Right kidney (tissue), 1 donor: Measurements from ENCODE around the gene TBL1X.
"Not testable (repeated sequence)": the region's sequence is repeated elsewhere in the genome, so short reads cannot be mapped to it uniquely, and the experiment has no call there.

Source experiments
- DNase-seq: peaks from one replicate; pipeline ENCODE4 v3.0.0-alpha.2; 2016

Gene TBL1X

GRCh38 chrX:9458516-9459078 lies 6.3 kb upstream of the TBL1X start:
- no peak for DNase-seq

DNA sequence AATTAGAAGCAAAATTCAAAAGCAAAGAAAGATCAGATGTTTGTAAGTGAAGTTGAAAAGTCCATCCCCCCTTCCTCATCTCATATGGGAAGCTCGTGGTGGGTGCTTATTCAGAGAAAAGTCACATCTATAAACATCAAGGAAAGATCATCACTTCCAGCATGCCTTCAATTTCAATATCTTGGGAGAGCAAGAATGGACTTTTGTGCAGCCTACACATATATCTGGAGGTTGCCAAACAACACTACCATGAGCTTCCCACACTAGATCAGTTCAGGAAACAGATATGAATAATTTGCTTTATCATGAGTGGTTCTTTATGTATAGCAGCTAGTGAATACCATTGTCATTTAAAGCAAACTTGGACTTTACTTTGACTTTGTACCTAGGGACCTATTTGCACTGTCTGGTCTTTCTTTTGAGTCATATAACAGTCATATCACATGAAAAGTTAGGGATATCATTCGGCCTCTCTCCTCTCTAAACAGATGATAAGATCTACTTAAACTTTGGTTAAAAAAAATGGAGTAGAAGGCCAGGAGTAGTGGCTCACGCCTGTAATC lies 5.6 kb upstream of the TBL1X start:
- no peak for DNase-seq

GRCh38 chrX:9461087-9461486 lies 3.8 kb upstream of the TBL1X start:
- no peak for DNase-seq

DNA sequence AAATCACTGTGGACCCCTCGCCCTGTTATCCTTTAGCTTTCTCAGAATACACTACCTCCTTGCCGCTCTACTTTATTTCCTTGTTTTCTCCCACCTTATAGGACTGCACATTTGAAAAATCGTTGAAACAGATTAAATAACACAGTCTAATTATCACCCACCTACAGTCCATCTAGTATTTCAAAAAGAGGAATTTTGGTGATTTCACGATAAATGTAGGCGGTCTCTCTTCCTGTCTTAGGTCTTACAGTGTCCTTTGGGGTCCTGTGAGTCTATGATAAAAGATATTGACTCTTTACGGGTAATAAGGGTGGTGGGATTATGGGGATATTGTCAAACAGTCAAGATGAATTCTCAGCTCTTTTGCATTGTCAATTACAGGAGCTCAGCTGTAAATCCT lies 2.4 kb upstream of the TBL1X start:
- no peak for DNase-seq

- peak; percentile 72 for DNase-seq
Observed at GRCh38 chrX:9465380-9466123, 694 bp downstream of the TBL1X start.

GRCh38 chrX:9466124-9466495 lies 1.3 kb downstream of the TBL1X start:
- DNase-seq, result peak; percentile 57

DNA sequence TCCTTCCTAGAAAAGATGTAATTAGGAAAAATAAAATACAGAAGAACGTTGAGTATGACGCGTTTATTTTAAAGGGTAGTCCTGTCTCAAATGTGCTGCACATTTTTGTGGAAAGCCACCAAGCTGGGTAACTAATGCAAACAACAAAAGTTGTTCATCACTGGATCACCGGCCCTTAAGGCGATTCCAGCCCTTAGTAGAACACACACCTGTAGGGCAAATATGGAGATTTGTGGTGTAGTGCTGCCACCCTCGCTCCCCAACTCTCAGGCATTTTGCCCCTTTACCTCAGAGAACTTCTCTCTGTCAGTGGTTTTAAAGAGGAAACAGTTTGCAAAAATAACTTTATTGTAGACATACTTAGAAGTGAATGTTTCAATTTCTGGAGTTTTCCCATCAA lies 1.9 kb downstream of the TBL1X start:
- peak; percentile 8 for DNase-seq

GRCh38 chrX:9467146-9467545 lies 2.3 kb downstream of the TBL1X start:
- peak; percentile 16 for DNase-seq

GRCh38 chrX:9467751-9468150 lies 2.9 kb downstream of the TBL1X start:
- DNase-seq, result peak; percentile 32

DNA sequence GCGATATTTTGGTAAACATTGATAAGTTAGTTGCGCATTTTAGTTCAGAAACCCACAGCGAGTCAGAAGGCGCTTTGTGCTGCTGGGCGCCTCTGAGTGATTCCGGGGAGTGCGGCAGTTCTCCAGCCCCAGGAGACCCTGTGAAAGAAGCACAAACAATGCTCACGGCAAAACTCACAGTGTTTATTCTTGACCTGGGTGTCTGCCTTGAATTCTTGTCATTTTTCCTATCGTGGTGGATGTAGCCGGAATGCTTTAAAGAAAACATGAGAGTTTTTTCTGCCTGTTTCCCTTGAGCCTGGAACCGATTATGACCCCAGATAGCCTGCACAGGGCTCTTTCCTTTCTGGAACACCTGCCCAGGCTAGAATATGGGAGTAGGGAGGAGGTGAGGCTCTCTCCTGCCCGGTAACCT lies 6.7 kb downstream of the TBL1X start:
- peak; percentile 6 for DNase-seq

DNA sequence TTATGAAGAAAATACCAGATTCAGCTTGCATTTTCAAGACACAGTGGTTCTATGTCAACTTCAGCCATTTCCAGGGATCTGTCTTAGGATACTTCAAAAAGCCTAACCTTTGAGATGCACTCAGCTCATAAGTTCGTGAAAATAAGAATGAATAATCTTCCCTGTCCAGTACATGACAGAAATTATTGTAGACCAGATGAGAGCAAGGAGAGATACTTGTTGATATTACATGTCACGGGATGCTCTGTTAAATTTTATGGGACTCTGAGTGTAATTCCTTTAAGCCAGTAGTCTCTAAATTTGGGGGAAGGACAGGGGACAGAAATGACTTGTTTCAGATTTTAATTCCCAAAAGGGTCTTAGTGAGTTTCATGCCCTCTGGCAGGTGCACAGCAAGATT lies 8.8 kb downstream of the TBL1X start:
- DNase-seq, result no peak

- DNase-seq, result not testable (repeated sequence)
Observed at GRCh38 chrX:9475417-9475816, 10.6 kb downstream of the TBL1X start.

DNA sequence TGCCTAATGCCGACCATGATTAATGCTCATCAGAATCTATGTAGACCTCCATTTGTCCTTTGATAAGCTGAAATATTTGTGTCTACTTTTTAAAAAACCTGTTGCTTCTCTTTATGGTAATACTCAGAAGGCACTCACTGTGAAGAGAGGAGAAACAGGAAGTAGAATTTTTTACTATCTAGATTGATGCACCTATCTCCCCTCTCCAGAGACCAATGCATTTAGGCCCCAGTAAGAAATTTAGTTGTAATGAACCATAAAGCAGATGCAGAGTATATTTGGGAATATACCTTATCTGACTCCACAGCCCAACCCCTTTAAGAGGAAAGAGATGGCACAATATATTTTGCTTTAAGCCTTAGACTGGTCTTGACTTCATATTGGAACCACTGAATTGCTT lies 11.1 kb downstream of the TBL1X start:
- DNase-seq, result no peak

- DNase-seq, result no peak
Observed at GRCh38 chrX:9476810-9477575, 12.1 kb downstream of the TBL1X start.

- no peak for DNase-seq
Observed at GRCh38 chrX:9482408-9482807, 17.6 kb downstream of the TBL1X start.

DNA sequence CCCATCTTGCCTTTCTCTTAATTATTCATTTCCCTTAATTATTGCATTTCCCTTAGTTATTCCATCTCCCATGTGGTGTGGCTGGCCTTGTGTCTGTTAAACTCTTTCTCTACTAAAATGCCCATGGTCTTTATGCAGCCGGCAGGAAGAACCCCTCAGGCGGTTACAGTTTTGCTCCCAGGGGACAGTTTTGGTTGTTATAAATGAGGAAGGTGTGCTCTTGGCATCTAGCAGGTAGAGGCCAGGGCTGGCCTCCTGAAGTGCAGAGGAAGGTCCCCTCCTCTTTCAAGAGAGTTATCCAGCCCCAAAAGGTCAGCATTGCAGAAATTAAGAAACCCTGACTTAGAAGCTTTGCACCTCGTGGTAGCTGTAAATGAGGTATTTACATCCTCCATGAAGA lies 18.0 kb downstream of the TBL1X start:
- no peak for DNase-seq

DNA sequence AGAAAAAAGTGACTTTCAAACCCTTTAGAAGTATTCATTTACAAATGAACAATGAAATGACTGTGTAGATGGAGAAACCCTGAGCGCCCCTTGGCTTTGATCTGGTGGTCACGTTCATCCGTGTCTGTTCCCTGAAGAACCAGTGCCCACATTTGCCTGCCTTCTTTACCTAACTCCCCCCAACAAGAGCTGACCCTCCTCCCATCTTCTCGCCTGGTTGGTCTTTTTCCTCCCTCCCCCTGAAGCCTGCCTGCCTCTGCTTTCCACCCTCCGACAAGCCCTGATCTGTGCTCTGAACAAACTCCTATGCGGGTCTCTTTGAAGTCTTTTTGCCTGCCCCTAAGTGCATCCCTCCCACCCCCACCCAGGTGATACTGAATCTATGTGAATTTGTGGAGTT lies 18.5 kb downstream of the TBL1X start:
- no peak for DNase-seq

- no peak for DNase-seq
Observed at GRCh38 chrX:9486786-9487387, 22.0 kb downstream of the TBL1X start.

DNA sequence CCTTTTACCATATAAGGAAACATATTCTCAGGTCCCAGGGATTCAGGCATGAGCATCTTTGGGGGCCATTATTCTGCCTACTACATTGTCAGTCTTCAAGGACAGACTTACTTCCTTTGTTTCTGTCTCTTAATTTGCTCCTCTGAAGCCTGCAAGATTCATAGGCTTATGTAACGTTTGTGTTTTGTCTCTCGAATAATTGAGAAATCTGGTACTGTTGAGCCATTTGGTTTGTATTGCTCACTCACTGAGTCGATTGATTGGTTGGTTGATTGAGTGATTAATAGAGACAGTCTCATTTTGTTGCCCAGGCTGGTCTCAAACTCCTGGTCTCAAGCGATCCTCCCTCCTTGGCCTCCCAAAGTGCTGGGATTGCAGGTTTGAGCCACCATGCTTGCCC lies 23.7 kb downstream of the TBL1X start:
- no peak for DNase-seq

DNA sequence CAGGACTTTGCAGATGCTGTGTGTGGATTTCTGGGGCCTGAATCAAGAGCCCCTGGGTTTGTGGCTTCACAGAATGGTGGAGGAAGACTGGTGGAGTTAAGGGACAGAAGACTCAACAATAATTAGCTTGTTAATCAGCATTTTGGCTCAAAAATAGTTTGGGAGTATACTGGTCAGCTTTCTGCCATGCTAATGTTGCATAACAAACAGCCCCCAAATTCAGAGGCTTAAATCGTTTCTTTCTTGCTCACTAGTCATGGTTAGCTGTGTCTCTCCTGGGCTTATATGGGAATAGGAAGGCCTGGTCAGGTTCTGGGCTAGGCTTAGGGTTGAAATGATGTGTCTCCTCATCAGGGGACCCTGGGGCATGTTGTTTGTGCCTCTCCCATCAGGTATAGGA lies 24.4 kb downstream of the TBL1X start:
- DNase-seq, result no peak

DNA sequence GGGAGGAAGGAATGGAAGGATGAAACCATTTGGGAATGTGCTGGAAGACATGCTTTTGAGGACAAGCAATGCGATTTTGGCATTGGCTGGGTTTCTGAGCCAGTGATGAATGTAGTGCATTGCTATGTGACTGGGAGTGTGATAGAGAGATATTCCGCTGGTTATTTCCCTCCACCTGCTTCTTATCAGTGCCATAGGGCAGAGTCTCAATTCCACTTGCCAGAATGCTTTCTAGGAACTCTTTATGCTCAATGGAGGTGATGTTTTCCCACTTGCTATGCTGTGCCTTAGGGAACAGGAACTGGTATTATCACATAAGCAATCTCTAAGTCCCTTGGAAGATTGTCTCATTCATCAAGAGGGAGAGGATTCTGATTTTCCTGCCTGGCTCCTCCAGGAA lies 28.0 kb downstream of the TBL1X start:
- no peak for DNase-seq

- DNase-seq, result no peak
Observed at GRCh38 chrX:9493936-9494335, 29.1 kb downstream of the TBL1X start.

- no peak for DNase-seq
Observed at GRCh38 chrX:9494771-9495170, 29.9 kb downstream of the TBL1X start.
